Natural killer cell (primary cell): ENCODE data around the gene SRCAP. TPM values are rescaled to one million over a fixed set of nuclear protein-coding genes. Genes with fewer than 3 reads are reported as not detected.
A peak's percentile ranks its signal among the peaks of the same experiment; 100 is the strongest.

ENCODE experiments used
- ATAC-seq, 3 donors: fragments of 150-1000 bp in 2 of 3; fragments of 200-7000 bp in 1 of 3; cut with Tn5 transposase; 1 replicate in 1 of 3; 2 replicates in 2 of 3; pipeline ENCODE4 v1.10.0; 2021; ENCODE audit warnings: mild to moderate bottlenecking in 2 of 3, moderate library complexity in 2 of 3
- DNase-seq, 2 donors: peaks; one replicate each; pipeline versions ENCODE4 v3.0.0 to v3.0.0-alpha.2; 2013 to 2021; ENCODE audit warnings: mixed read lengths in 1 of 2
- H3K27ac ChIP-seq: one replicate; pipeline ENCODE4 v1.5.1; 2013; ENCODE audit warnings: mild to moderate bottlenecking, low read length
- H3K27me3 ChIP-seq: one replicate; pipeline ENCODE4 v1.6.1; 2013; ENCODE audit warnings: low read length; ENCODE audit not compliant: control insufficient read depth, insufficient read depth
- H3K36me3 ChIP-seq: one replicate; pipeline ENCODE4 v1.6.1; 2013; ENCODE audit warnings: low read length; ENCODE audit not compliant: control insufficient read depth, insufficient read depth
- H3K4me1 ChIP-seq: one replicate; pipeline ENCODE4 v1.6.1; 2013; ENCODE audit warnings: low read length; ENCODE audit not compliant: control insufficient read depth, insufficient read depth
- H3K4me3 ChIP-seq: one replicate; pipeline ENCODE4 v1.5.1; 2013; ENCODE audit warnings: low read length
- H3K9me3 ChIP-seq: one replicate; pipeline ENCODE4 v1.6.1; 2013; ENCODE audit warnings: low read length; ENCODE audit not compliant: control insufficient read depth, insufficient read depth
- H3K27ac Mint-ChIP-seq, 2 donors: one replicate each; pipeline ENCODE4 v1.8.0; 2022; ENCODE audit warnings: mild to moderate bottlenecking in 2 of 2, mixed read lengths in 2 of 2, moderate library complexity in 1 of 2
- H3K27me3 Mint-ChIP-seq, 2 donors: one replicate each; pipeline ENCODE4 v1.8.0; 2022; ENCODE audit warnings: low read depth in 2 of 2, mixed read lengths in 2 of 2
- H3K36me3 Mint-ChIP-seq: one replicate; pipeline ENCODE4 v1.8.0; 2022; ENCODE audit warnings: mixed read lengths
- H3K4me1 Mint-ChIP-seq, 2 donors: one replicate each; pipeline ENCODE4 v1.8.0; 2022; ENCODE audit warnings: mixed read lengths in 2 of 2
- H3K4me3 Mint-ChIP-seq: one replicate; pipeline ENCODE4 v1.8.0; 2022; ENCODE audit warnings: mild to moderate bottlenecking, moderate library complexity, mixed read lengths
- H3K9me3 Mint-ChIP-seq, 2 donors: one replicate each; pipeline ENCODE4 v1.8.0; 2022; ENCODE audit warnings: mixed read lengths in 2 of 2
- CTCF ChIP-seq: fragments of 200-600 bp; IDR thresholded peaks from one replicate; pipeline ENCODE4 v1.8.0; 2022; ENCODE audit warnings: antibody characterized with exemption
- WGBS: methylation state at CpG from one replicate; pipeline ENCODE4 v1.1.7; 2013; ENCODE audit warnings: missing lambda C conversion rate; ENCODE audit not compliant: insufficient coverage; 5-methylcytosine and 5-hydroxymethylcytosine counted together
- intact Hi-C: fragments of 100-400 bp; cut with micrococcal nuclease; formaldehyde crosslinking; loops from one replicate; pipeline ENCODE4 v1.14.2; 2022
- total RNA-seq, 4 donors: library from RNA; stranded (reverse); fragments of 120-200 nt in 1 of 4; gene quantifications; one replicate each; pipeline versions ENCODE4 v1.2.3 to v1.2.4, GENCODE V29; 2013 to 2022

Gene SRCAP
- total RNA-seq, 3 donors from 2014 or later (not counting 1 experiment from before 2014, with no cell fraction given), result 78.8 to 99.0 (median 89.3) TPM

GRCh38 chr16:30736995-30737793, 38.2 kb downstream of the SRCAP start:
- intact Hi-C loops, result no loop called here
- TF ChIP-seq CTCF, result no peak
- Mint-ChIP-seq H3K4me3 (no peak overlapping the region), H3K4me1 (peaks cover 6 to 18% of the 10 kb centered on the region in 2 donors), H3K36me3 (peaks cover 7% of the 10 kb centered on the region), H3K27ac (peak overlapping the region in 1 of 2 donors; percentile 61), H3K27me3 (no peaks in the 10 kb centered on the region), H3K9me3 (no peaks in the 10 kb centered on the region)
- no peak for ATAC-seq
- Histone ChIP-seq H3K27me3 (no peaks in the 10 kb centered on the region), H3K4me1 (no peaks in the 10 kb centered on the region), H3K4me3 (no peak overlapping the region), H3K9me3 (no peaks in the 10 kb centered on the region), H3K27ac (no peak overlapping the region), H3K36me3 (peaks cover 70% of the 10 kb centered on the region)
- WGBS, result 95% methylated on average over 17 of the region's 17 CpGs
- no peak for DNase-seq

GRCh38 chr16:30737794-30738648, 39.0 kb downstream of the SRCAP start:
- Mint-ChIP-seq H3K9me3 (no peaks in the 10 kb centered on the region), H3K36me3 (peaks cover 7% of the 10 kb centered on the region), H3K27me3 (no peaks in the 10 kb centered on the region), H3K4me1 (peaks cover 6 to 19% of the 10 kb centered on the region in 2 donors), H3K4me3 (no peak overlapping the region), H3K27ac (peak overlapping the region in 1 of 2 donors; percentile 61)
- peaks cover 66% of the 10 kb centered on the region for H3K36me3 ChIP-seq
- intact Hi-C loops, result no loop called here
- no peak overlapping the region for H3K4me3 ChIP-seq
- no peaks in the 10 kb centered on the region for H3K27me3 ChIP-seq
- DNase-seq (no peak), ATAC-seq (no peak)
- no peaks in the 10 kb centered on the region for H3K4me1 ChIP-seq
- no peak for TF ChIP-seq CTCF
- no peak overlapping the region for H3K27ac ChIP-seq
- 95% methylated on average over 25 of the region's 25 CpGs for WGBS
- H3K9me3 ChIP-seq, result no peaks in the 10 kb centered on the region

GRCh38 chr16:30738984-30739951, 40.3 kb downstream of the SRCAP start:
- intact Hi-C loops, result no loop called here
- DNase-seq (no peak), ATAC-seq (no peak)
- Histone ChIP-seq H3K36me3 (peaks cover 56% of the 10 kb centered on the region), H3K4me1 (no peaks in the 10 kb centered on the region), H3K27me3 (no peaks in the 10 kb centered on the region), H3K4me3 (no peak overlapping the region), H3K27ac (no peak overlapping the region), H3K9me3 (no peaks in the 10 kb centered on the region)
- Mint-ChIP-seq H3K27ac (no peak overlapping the region), H3K36me3 (peaks cover 6% of the 10 kb centered on the region), H3K4me3 (no peak overlapping the region), H3K4me1 (peaks cover 6 to 19% of the 10 kb centered on the region in 2 donors), H3K27me3 (no peaks in the 10 kb centered on the region), H3K9me3 (no peaks in the 10 kb centered on the region)
- no peak for TF ChIP-seq CTCF
- WGBS, result 96% methylated on average over 36 of the region's 37 CpGs
